Measurements from ENCODE around the gene SLC7A7.
"Not testable (repeated sequence)": the region's sequence is repeated elsewhere in the genome, so short reads cannot be mapped to it uniquely, and the experiment has no call there.

SLC7A7 gene

DNA sequence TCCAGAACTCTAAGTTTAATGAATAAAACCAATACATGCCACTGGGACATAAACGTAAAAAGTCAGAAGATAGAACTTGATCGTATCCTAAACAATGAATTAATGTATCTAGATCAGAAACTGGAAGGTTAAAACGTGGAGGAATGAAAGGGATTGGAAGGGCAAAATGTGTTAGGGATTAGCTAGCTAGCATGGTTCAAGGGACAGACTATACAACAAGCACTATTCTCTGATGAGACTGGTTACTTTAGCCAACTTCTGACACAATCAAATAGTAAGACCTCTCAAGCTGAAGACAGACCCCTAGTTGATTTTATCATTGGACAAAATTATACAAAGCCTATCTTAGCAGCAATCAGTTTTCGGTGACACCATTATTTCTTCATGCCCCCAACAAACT lies 67.5 kb downstream of the SLC7A7 start:
- H2AFZ ChIP-seq (ENCODE audit: low read length, unreplicated experiment): no peak overlapping the region
- no peaks in the 10 kb centered on the region for H3K36me3 ChIP-seq (ENCODE audit: insufficient read depth, low read length)
- no peaks in the 10 kb centered on the region for H3K27me3 ChIP-seq (ENCODE audit: insufficient read depth, low read length)
- H3K79me2 ChIP-seq (ENCODE audit: control insufficient read depth, insufficient read depth, low read length, unreplicated experiment): no peaks in the 10 kb centered on the region
- H3K27ac ChIP-seq (ENCODE audit: low read depth, low read length): no peak overlapping the region
- no peak overlapping the region for H3K4me3 ChIP-seq (ENCODE audit: low read depth, low read length)
- H3K4me1 ChIP-seq (ENCODE audit: control insufficient read depth, insufficient read depth, low read length, unreplicated experiment): no peaks in the 10 kb centered on the region

GRCh38 chr14:22740020-22740419 lies 75.2 kb downstream of the SLC7A7 start:
- H3K79me2 ChIP-seq (ENCODE audit: control insufficient read depth, insufficient read depth, low read length, unreplicated experiment): no peaks in the 10 kb centered on the region
- H3K4me1 ChIP-seq (ENCODE audit: control insufficient read depth, insufficient read depth, low read length, unreplicated experiment): no peaks in the 10 kb centered on the region
- no peak overlapping the region for H3K4me3 ChIP-seq (ENCODE audit: low read depth, low read length)
- H3K27me3 ChIP-seq (ENCODE audit: insufficient read depth, low read length): no peaks in the 10 kb centered on the region
- H2AFZ ChIP-seq (ENCODE audit: low read length, unreplicated experiment): no peak overlapping the region
- H3K27ac ChIP-seq (ENCODE audit: low read depth, low read length): no peak overlapping the region
- H3K36me3 ChIP-seq (ENCODE audit: insufficient read depth, low read length): no peaks in the 10 kb centered on the region

- H3K36me3 ChIP-seq (ENCODE audit: insufficient read depth, low read length): no peaks in the 10 kb centered on the region
- no peak overlapping the region for H3K4me3 ChIP-seq (ENCODE audit: low read depth, low read length)
- H3K79me2 ChIP-seq (ENCODE audit: control insufficient read depth, insufficient read depth, low read length, unreplicated experiment): no peaks in the 10 kb centered on the region
- no peak overlapping the region for H3K27ac ChIP-seq (ENCODE audit: low read depth, low read length)
- H2AFZ ChIP-seq (ENCODE audit: low read length, unreplicated experiment): no peak overlapping the region
- no peaks in the 10 kb centered on the region for H3K27me3 ChIP-seq (ENCODE audit: insufficient read depth, low read length)
- no peaks in the 10 kb centered on the region for H3K4me1 ChIP-seq (ENCODE audit: control insufficient read depth, insufficient read depth, low read length, unreplicated experiment)
Measured at GRCh38 chr14:22739423-22739822, 75.8 kb downstream of the SLC7A7 start.

- Histone ChIP-seq H3K27ac (ENCODE audit: low read depth, low read length) (no peak overlapping the region), H3K4me1 (ENCODE audit: control insufficient read depth, insufficient read depth, low read length, unreplicated experiment) (no peaks in the 10 kb centered on the region), H3K79me2 (ENCODE audit: control insufficient read depth, insufficient read depth, low read length, unreplicated experiment) (no peaks in the 10 kb centered on the region), H3K27me3 (ENCODE audit: insufficient read depth, low read length) (no peaks in the 10 kb centered on the region), H2AFZ (ENCODE audit: low read length, unreplicated experiment) (no peak overlapping the region), H3K36me3 (ENCODE audit: insufficient read depth, low read length) (no peaks in the 10 kb centered on the region), H3K4me3 (ENCODE audit: low read depth, low read length) (no peak overlapping the region)
Measured at GRCh38 chr14:22737052-22737451, 78.2 kb downstream of the SLC7A7 start.

DNA sequence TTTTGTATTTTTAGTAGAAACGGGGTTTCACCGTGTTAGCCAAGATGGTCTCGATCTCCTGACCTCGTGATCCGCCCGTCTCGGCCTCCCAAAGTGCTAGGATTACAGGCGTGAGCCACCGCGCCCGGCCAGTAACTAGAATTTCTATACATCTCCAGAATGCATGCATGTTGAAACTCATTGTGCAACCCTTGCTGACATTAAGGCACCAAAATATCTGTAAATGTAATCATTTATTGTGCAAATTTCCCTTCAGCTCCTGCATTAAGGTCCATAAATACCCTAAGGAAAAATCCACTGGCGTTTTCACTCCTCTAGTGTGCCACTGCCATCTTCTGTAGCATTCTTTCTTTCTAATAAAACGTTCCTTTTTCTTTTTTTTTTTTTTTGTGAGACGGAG lies 78.9 kb downstream of the SLC7A7 start:
- not testable (repeated sequence) for H3K36me3 ChIP-seq (ENCODE audit: insufficient read depth, low read length); H3K27me3 ChIP-seq (ENCODE audit: insufficient read depth, low read length); H2AFZ ChIP-seq (ENCODE audit: low read length, unreplicated experiment); H3K27ac ChIP-seq (ENCODE audit: low read depth, low read length); H3K79me2 ChIP-seq (ENCODE audit: control insufficient read depth, insufficient read depth, low read length, unreplicated experiment); H3K4me1 ChIP-seq (ENCODE audit: control insufficient read depth, insufficient read depth, low read length, unreplicated experiment); H3K4me3 ChIP-seq (ENCODE audit: low read depth, low read length)

DNA sequence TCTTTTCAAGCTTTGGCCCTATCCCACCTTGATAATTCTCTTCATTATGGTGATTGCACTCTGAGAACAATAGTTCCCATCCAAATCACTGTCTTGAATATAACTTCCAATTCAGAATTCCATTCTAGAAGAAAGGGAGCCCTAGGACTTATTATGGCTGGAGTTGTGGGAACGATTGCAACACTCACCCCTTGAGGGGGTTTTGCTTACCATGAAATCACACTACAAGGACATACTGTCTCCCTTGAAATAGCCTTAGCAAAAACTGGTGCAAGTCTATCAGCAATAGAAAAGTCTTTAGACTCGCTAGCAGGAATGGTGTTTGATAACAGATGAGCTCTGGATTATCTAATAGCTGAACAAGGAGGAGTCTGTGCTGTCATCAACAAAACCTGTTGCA lies 80.1 kb downstream of the SLC7A7 start:
- Histone ChIP-seq H3K4me3 (ENCODE audit: low read depth, low read length) (no peak overlapping the region), H3K27me3 (ENCODE audit: insufficient read depth, low read length) (0 out of 2 replicates have a peak, but pooled peaks cover 4% of the 10 kb centered on the region), H3K36me3 (ENCODE audit: insufficient read depth, low read length) (no peaks in the 10 kb centered on the region), H3K79me2 (ENCODE audit: control insufficient read depth, insufficient read depth, low read length, unreplicated experiment) (no peaks in the 10 kb centered on the region), H2AFZ (ENCODE audit: low read length, unreplicated experiment) (no peak overlapping the region), H3K27ac (ENCODE audit: low read depth, low read length) (no peak overlapping the region), H3K4me1 (ENCODE audit: control insufficient read depth, insufficient read depth, low read length, unreplicated experiment) (no peaks in the 10 kb centered on the region)

DNA sequence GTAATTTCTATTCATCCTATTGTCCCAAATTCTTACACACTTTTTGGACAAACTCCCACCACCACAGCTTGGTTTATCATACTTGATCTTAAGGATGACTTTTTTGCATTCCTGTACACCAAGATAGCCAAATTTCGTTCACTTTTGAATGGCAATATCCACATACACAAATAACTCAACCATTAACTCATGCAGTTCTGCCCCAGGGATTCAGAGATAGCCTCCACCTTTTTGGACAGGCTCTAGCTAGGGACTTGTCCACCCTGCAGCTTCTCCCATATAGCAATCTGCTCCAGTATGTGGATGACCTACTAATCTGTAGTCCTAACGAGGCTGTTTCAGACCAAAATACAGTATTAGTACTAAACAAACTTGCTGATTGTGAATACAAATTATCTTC lies 81.4 kb downstream of the SLC7A7 start:
- 0 out of 2 replicates have a peak, but pooled peaks cover 4% of the 10 kb centered on the region for H3K27me3 ChIP-seq (ENCODE audit: insufficient read depth, low read length)
- H2AFZ ChIP-seq (ENCODE audit: low read length, unreplicated experiment): no peak overlapping the region
- H3K4me1 ChIP-seq (ENCODE audit: control insufficient read depth, insufficient read depth, low read length, unreplicated experiment): no peaks in the 10 kb centered on the region
- no peak overlapping the region for H3K4me3 ChIP-seq (ENCODE audit: low read depth, low read length)
- H3K36me3 ChIP-seq (ENCODE audit: insufficient read depth, low read length): no peaks in the 10 kb centered on the region
- H3K79me2 ChIP-seq (ENCODE audit: control insufficient read depth, insufficient read depth, low read length, unreplicated experiment): no peaks in the 10 kb centered on the region
- H3K27ac ChIP-seq (ENCODE audit: low read depth, low read length): no peak overlapping the region

DNA sequence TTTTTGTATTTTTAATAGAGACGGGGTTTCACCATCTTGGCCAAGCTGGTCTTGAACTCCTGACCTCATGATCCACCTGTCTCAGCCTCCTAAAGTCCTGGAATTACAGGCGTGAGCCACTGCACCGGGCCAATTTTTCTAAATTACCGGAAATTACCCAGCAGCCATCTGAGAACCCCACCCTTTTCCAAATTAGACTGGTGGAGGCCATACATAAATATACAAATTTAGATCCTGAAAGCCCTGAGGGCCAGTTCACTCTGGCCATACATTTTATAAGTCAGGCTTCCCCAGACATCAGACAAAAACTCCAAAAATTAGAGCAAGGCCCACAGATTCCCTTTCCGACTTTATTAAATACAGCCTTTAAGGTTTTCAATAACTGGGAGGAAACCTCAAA lies 83.2 kb downstream of the SLC7A7 start:
- not testable (repeated sequence) for H3K27me3 ChIP-seq (ENCODE audit: insufficient read depth, low read length); H3K79me2 ChIP-seq (ENCODE audit: control insufficient read depth, insufficient read depth, low read length, unreplicated experiment); H3K4me1 ChIP-seq (ENCODE audit: control insufficient read depth, insufficient read depth, low read length, unreplicated experiment); H3K4me3 ChIP-seq (ENCODE audit: low read depth, low read length); H3K36me3 ChIP-seq (ENCODE audit: insufficient read depth, low read length); H3K27ac ChIP-seq (ENCODE audit: low read depth, low read length); H2AFZ ChIP-seq (ENCODE audit: low read length, unreplicated experiment)

GRCh38 chr14:22726012-22726411 lies 89.2 kb downstream of the SLC7A7 start:
- peaks cover 21% of the 10 kb centered on the region for H3K27me3 ChIP-seq (ENCODE audit: insufficient read depth, low read length)
- no peaks in the 10 kb centered on the region for H3K79me2 ChIP-seq (ENCODE audit: control insufficient read depth, insufficient read depth, low read length, unreplicated experiment)
- no peak overlapping the region for H3K27ac ChIP-seq (ENCODE audit: low read depth, low read length)
- H3K36me3 ChIP-seq (ENCODE audit: insufficient read depth, low read length): no peaks in the 10 kb centered on the region
- H3K4me3 ChIP-seq (ENCODE audit: low read depth, low read length): no peak overlapping the region
- H2AFZ ChIP-seq (ENCODE audit: low read length, unreplicated experiment): no peak overlapping the region
- no peaks in the 10 kb centered on the region for H3K4me1 ChIP-seq (ENCODE audit: control insufficient read depth, insufficient read depth, low read length, unreplicated experiment)

DNA sequence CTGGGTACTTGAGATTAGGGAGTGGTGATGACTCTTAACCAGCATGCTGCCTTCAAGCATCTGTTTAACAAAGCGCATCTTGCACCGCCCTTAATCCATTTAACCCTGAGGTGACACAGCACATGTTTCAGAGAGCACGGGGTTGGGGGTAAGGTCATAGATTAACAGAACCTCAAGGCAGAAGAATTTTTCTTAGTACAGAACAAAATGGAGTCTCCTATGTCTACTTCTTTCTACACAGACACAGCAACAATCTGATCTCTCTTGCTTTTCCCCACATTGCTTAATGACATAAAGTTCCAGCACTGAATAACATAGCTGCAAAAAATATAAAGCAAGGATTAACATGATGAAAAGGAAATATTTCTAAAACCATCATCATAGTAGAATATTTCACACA lies 89.9 kb downstream of the SLC7A7 start:
- H3K79me2 ChIP-seq (ENCODE audit: control insufficient read depth, insufficient read depth, low read length, unreplicated experiment); H3K4me3 ChIP-seq (ENCODE audit: low read depth, low read length); H3K4me1 ChIP-seq (ENCODE audit: control insufficient read depth, insufficient read depth, low read length, unreplicated experiment); H3K36me3 ChIP-seq (ENCODE audit: insufficient read depth, low read length); H2AFZ ChIP-seq (ENCODE audit: low read length, unreplicated experiment); H3K27ac ChIP-seq (ENCODE audit: low read depth, low read length): not testable (repeated sequence)
- peaks cover 16% of the 10 kb centered on the region for H3K27me3 ChIP-seq (ENCODE audit: insufficient read depth, low read length)

- not testable (repeated sequence) for H3K4me1 ChIP-seq (ENCODE audit: control insufficient read depth, insufficient read depth, low read length, unreplicated experiment); H2AFZ ChIP-seq (ENCODE audit: low read length, unreplicated experiment)
- H3K27me3 ChIP-seq (ENCODE audit: insufficient read depth, low read length): peaks cover 16% of the 10 kb centered on the region
Measured at GRCh38 chr14:22724847-22725246, 90.4 kb downstream of the SLC7A7 start.

GRCh38 chr14:22723815-22724214 lies 91.4 kb downstream of the SLC7A7 start:
- no peak overlapping the region for H3K27ac ChIP-seq (ENCODE audit: low read depth, low read length)
- H3K36me3 ChIP-seq (ENCODE audit: insufficient read depth, low read length): no peaks in the 10 kb centered on the region
- no peak overlapping the region for H3K4me3 ChIP-seq (ENCODE audit: low read depth, low read length)
- H3K79me2 ChIP-seq (ENCODE audit: control insufficient read depth, insufficient read depth, low read length, unreplicated experiment): no peaks in the 10 kb centered on the region
- H2AFZ ChIP-seq (ENCODE audit: low read length, unreplicated experiment): no peak overlapping the region
- H3K27me3 ChIP-seq (ENCODE audit: insufficient read depth, low read length): peaks cover 16% of the 10 kb centered on the region
- H3K4me1 ChIP-seq (ENCODE audit: control insufficient read depth, insufficient read depth, low read length, unreplicated experiment): no peaks in the 10 kb centered on the region

More at GRCh38 chr14:22724847-22725246, 90.4 kb downstream of the SLC7A7 start:
- not testable (repeated sequence) for H3K27ac ChIP-seq (ENCODE audit: low read depth, low read length); H3K4me3 ChIP-seq (ENCODE audit: low read depth, low read length); H3K36me3 ChIP-seq (ENCODE audit: insufficient read depth, low read length); H3K79me2 ChIP-seq (ENCODE audit: control insufficient read depth, insufficient read depth, low read length, unreplicated experiment)
